GM19043 (cell line): ENCODE data around the gene HRK.

Source experiments
- ATAC-seq: cut with Tn5 transposase; IDR thresholded peaks from one replicate; pipeline ENCODE4 v1.9.1; 2021; ENCODE audit warnings: low read depth; ENCODE audit not compliant: unreplicated experiment

The HRK gene

DNA sequence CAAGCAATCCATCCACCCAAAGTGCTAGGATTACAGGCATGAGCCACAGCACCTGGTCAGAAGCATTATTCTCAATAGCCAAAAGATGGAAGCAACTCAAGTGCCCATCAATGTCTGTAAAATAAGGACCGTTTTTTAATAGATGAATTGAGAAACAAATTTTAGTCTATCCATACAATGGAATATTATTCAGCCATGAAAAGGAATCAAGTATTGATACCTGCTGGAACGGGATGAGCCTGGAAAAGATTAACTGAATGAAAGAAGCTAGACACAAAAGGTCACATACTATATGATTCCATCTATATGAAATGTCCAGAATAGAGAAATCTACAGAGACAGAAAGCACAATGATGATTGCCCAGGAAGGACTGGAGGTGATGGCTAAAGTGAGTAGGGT, 20.4 kb upstream of the HRK start:
- no peak for ATAC-seq

DNA sequence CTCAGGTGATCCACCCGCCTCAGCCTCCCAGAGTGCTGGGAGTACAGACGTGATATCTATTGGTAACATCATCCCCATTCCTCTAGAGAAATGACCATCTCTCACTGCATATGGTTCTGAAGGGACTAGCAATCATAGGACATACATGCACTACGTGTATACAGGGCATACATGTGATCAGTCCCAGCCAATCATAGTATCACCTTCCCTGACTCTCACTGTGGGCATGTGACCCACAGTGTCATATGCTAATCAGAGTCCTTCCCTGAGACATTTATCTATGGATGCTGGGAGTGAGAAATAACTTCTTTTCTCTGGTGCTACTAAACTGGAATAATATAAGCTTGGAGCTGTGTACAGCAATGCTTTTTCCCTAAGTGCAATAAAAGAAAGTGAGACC, 17.4 kb upstream of the HRK start:
- no peak for ATAC-seq

- no peak for ATAC-seq
These were observed 16.2 kb upstream of the HRK start for GRCh38 chr12:116897476-116897875.

DNA sequence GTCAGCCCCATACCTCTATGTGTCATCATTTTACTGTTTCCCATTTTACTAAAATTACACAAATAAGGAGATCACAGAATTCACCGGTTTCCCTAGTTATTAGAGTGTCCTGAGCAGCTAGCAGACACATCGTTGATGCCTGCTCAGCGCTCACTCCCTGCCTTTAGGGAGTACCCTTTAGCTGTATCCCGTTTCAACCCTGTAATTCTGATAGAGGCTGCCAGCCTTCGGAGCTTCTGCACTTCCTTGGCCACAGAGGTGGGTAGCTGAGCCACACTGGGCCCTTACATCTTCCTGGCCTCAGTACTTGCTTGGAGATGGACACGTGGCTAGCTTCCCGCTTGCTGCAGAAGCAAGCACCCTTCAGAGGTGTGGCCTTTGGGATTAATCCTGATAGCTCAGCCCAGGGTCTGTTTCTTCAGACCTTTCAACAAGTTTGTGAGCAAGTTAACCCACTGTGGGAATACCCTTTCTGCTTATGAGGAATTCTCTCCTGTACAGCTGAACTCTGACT, 15.2 kb upstream of the HRK start:
- no peak for ATAC-seq

DNA sequence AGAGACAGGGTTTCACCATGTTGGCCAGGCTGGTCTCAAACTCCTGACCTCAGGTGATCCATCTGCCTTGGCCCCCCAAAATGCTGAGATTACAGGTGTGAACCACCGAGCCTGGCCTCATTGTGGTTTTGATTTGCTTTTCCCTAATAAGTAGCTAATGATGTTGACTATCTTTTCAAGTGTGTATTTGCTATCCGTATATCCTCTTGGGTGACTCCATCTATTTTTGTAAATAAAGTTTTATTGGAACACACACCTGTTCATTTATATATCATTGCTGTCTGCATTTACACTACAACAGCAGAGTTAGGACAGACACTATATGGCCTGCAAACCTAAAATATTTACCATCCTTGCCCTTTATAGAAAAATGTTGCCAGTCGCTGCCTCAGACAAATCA, 13.7 kb upstream of the HRK start:
- ATAC-seq = no peak

- ATAC-seq = no peak
These were observed 11.3 kb upstream of the HRK start for GRCh38 chr12:116892349-116893140.

DNA sequence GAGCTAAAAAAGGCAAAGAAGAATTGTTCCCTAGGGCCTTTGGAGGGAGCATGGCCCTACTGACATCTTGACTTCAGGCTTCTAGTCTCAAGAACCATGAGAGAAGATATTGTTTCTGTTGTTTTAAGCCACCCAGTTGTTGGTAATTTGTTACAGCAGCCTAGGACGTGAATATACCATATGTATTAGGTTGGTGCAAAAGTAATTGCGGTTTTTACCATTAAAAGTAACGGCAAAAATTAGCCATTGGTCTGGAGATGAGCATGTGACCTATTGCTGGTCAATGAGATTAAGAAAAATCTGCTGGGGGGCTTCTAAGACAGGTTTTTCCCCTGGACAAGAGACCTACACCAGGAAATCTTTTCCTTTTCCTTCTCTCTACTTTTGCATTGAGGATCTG, 9.8 kb upstream of the HRK start:
- ATAC-seq = no peak

GRCh38 chr12:116890330-116890729, 9.1 kb upstream of the HRK start:
- no peak for ATAC-seq

DNA sequence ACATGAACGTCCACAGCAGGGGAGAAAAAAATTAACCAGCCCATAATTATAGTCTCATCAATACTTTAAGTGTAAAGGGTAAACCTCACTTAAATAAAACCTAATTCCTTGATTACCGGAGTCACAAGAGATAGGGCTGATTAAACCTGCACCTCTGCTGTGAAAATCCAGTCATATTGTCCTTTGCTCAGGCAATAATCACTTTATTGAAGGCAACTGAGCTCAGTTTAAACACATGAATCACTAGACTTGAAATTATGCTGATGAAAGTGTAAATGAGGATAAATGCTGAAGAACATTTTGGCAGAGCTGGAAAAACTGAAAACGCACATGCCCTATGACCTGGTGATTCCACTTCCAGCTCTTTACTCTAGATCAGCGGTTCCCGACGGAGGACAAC, 6.7 kb upstream of the HRK start:
- ATAC-seq = no peak

DNA sequence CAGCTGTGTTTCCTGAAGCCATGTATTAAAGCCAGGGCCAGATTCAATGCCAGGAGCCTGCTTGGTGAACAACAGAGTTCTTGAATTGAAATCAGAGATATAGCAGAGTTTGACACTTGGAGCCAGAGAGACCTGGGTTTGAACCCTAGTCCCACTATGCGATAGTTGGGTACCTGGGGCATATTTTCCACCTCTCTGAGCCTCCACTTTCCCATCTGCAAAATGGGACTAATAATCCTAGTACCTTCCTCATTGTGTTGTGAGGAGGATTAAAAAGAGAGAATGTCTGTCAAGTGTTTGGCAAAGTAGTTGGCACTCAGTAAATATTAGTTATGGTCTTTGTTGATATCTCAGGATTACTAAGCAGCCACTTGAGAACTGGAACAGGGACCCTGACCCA, 6.0 kb upstream of the HRK start:
- ATAC-seq = no peak

GRCh38 chr12:116885491-116885890, 4.2 kb upstream of the HRK start:
- ATAC-seq = no peak

- no peak for ATAC-seq
These were observed 3.6 kb upstream of the HRK start for GRCh38 chr12:116884871-116885270.

GRCh38 chr12:116882742-116883141, 1.5 kb upstream of the HRK start:
- no peak for ATAC-seq

GRCh38 chr12:116881877-116882507, 751 bp upstream of the HRK start:
- no peak for ATAC-seq

GRCh38 chr12:116880817-116881324, 370 bp downstream of the HRK start:
- ATAC-seq = no peak

- ATAC-seq = no peak
These were observed 926 bp downstream of the HRK start for GRCh38 chr12:116880213-116880816.

- no peak for ATAC-seq
These were observed 1.6 kb downstream of the HRK start for GRCh38 chr12:116879509-116880212.

DNA sequence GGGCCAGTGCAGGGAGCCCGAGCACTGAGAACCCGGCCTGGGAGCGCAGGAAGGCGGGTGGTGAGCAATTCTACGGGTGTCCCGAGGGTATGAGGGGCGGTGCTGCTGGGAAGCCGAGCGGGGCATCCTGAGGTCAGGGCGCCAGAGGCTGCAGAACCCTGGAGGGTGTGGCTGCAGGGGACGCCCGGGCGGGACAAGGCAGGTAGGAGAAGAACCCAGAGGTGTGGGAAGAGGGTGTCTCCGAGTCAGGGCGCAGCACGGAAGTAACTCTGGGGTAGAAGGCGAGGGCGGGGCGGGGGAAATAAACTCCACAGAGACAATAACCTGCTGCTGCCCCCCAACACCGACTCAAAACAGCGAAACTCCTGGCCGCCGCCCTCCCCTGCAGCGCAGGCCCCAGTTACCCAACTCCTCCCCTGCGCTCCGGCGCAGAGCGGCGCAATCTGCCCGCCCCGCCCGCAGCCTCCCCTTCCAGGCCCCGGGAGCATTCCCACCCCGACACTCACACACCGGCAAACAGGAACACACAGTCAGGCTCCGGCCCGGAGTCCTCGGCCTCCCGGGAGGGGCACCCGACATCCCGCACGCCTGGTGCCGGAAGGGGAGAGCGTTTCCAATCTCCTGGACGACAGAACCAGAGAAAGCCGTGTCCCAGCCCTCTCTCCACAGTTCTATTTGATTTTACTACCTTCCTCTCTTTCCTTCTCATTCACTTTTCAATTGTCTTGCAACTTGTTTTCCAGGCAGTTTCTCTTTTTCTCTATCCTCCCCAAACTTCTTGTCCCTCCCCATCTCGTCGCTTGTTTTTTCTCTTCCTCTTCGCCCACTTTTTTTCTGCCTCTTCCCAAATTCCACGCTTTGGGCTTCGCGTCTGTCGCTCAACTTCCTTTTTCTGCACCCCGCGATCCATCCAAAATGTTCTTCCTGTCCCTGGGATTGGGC, 2.4 kb downstream of the HRK start:
- ATAC-seq = no peak

DNA sequence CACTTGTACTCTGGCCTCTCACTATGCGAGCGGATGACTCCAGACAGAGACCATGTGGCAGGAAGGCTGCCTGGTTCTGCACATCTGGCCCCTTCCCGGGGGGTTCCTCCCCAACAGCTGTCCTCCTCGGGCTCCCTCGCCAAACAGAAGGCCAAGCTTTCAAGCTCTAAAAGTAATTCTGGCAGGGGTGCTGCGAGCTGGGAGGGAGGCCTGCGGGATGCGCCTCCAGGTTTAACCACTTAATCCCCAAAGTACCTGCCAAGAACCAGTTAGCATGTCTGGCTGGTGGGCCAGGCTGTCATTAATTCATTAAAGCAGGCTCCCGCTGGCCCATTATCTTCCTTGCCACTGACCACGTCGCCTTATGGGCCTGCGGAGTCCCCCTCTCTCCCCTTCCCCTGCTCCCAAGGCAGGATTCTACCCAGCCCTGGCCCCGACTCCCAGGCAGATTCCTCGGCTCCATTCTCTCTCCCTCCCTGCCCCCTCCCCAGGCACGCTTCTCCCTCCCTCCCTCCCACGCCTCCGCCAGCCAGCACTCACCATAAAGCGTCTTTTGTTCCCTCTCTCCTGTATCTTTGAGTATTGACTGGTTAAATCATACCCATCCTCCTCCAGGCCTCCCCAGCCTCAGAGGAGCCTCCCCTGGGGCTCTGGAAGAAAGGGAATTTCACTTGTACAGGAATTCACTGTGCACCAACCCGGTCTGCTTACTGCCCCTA, 4.9 kb downstream of the HRK start:
- ATAC-seq = no peak
